ENCODE data around the gene CARD11.
"Not testable (repeated sequence)": the region's sequence is repeated elsewhere in the genome, so short reads cannot be mapped to it uniquely, and the experiment has no call there.

CARD11 gene

GRCh38 chr7:2964208-2964607 is 79.5 kb downstream of the CARD11 start:
- DNase-seq (ENCODE audit: low read depth in 2 of 2), result no peak

DNA sequence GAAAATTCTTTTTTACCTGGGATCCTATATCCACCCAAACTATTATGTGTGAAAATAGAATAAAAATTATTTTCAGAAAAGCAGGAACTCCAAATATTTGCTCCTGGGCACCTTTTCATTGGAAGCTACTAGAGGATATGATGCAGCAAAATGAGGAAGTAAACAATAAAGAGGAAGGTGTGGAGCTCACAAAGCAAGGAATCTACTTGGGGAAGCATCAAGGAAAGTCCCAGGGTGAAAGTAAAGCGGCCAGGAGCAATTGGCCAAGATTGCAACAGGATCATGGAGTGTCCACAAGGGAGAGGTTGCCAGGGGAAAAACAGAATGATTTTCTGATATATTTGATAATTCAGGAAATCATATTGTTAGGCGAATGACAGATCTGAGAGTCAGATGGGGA is 80.8 kb downstream of the CARD11 start:
- DNase-seq (ENCODE audit: low read depth in 2 of 2), result no peak

- DNase-seq (ENCODE audit: low read depth in 2 of 2), result no peak
Observed at GRCh38 chr7:2959828-2960599, 83.7 kb downstream of the CARD11 start.

DNA sequence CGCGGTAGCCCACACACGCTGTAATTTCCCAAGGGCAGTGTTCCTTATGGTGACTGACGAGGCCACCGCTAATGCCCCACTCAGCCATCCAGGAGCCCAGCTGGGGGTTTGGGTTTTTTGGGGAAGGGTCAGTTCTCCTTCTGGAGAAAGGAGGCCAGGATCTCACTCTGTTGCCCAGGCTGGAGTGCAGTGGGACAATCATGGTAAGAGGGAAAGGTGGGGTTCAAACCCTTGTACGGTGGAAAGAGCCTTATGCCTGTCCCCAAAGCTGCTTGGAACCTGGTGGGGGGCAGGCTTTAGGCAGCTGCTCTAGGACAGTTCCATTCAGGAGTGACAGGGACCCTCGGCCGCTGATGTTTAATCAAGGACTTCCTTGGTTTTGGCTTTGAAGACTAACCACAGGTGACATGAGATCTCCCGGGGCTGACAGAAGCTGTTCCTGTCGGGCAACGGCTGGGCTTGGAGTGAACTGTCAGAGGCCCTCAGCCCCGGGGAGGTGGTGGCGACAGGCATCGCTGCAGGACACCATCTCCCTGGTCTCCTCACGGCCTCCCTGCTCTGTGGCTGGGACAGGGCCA is 84.5 kb downstream of the CARD11 start:
- DNase-seq (ENCODE audit: low read depth in 2 of 2), result no peak

GRCh38 chr7:2958416-2959102 is 85.1 kb downstream of the CARD11 start:
- DNase-seq (ENCODE audit: low read depth in 2 of 2), result no peak

DNA sequence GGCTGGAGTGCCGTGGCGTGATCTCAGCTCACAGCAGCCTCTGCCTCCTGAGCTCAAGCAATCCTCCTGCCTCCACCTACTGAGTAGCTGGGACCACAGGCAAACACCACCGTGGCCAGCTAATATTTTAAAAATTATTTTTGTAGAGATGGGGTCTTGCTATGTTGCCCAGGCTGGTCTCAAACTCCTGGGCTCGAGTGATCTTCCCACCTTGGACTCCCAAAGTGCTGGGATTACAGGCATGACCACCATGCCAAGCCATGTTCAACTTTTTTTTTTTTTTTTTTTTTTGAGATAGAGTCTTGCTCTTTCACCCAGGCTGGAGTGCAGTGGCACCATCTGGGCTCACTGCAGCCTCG is 86.3 kb downstream of the CARD11 start:
- not testable (repeated sequence) for DNase-seq (ENCODE audit: low read depth in 2 of 2)

GRCh38 chr7:2956526-2957368 is 86.9 kb downstream of the CARD11 start:
- peak; percentile 36 to 38 for DNase-seq (ENCODE audit: low read depth in 2 of 2)

DNA sequence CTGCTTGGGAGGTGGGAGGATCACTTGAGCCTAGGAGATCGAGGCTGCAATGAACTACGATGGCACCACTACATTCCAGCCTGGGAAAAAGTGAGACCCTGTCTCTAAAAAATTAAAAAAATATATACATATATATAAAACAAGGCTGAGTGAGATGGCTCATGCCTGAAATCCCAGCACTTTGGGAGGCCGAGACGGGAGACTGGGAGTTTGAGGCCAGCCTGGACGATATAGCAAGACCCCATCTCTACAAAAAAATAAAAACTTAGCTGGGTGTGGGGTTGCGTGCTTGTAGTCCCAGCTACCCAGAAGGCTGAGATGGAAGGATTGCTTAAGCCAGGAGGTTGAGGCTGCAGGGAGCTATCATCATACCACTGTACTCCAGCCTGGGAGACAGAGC is 87.6 kb downstream of the CARD11 start:
- no peak for DNase-seq (ENCODE audit: low read depth in 2 of 2)

DNA sequence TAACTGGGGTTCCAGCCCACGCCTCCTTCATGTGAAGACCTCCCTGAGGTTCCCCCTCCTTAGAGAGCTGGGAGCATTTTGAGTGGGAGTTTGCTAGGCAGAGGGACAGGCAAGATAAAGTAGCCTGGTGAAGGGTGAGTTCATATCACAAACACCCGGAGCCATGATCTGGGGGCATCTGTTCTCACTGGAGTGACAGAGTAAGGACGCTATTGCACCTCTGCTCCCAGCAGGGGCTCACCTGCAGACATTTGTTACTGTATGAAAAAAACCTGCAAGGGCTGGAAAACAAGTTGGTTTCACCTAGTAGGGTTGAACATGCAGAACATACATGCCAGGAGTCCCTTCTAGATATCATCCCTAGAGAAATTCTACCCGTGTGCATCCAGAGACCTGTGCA is 88.4 kb downstream of the CARD11 start:
- DNase-seq (ENCODE audit: low read depth in 2 of 2), result no peak

GRCh38 chr7:2954433-2954853 is 89.2 kb downstream of the CARD11 start:
- no peak for DNase-seq (ENCODE audit: low read depth in 2 of 2)

GRCh38 chr7:2953588-2954407 is 89.9 kb downstream of the CARD11 start:
- DNase-seq (ENCODE audit: low read depth in 2 of 2), result no peak

GRCh38 chr7:2953099-2953498 is 90.6 kb downstream of the CARD11 start:
- no peak for DNase-seq (ENCODE audit: low read depth in 2 of 2)

- DNase-seq (ENCODE audit: low read depth in 2 of 2), result no peak
Observed at GRCh38 chr7:2952316-2952715, 91.4 kb downstream of the CARD11 start.

- no peak for DNase-seq (ENCODE audit: low read depth in 2 of 2)
Observed at GRCh38 chr7:2950578-2950977, 93.1 kb downstream of the CARD11 start.

DNA sequence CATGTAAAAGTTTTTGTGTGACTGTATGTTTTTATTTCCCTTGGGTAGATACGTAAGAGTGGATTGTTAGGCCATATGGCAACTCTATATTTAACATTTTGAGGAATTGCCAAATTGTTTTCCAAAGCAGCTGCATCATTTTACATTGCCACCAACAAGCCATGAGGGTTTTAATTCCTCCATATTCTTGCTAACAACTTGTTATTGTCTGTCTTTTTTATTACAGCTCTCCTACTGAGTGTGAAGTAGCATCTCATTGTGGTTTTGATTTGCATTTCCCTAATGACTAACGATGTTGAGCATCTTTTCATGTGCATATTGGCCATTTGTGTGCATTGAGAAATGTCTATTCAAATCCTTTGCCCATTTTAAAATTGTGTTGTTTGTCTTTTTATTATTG is 94.9 kb downstream of the CARD11 start:
- DNase-seq (ENCODE audit: low read depth in 2 of 2), result no peak

DNA sequence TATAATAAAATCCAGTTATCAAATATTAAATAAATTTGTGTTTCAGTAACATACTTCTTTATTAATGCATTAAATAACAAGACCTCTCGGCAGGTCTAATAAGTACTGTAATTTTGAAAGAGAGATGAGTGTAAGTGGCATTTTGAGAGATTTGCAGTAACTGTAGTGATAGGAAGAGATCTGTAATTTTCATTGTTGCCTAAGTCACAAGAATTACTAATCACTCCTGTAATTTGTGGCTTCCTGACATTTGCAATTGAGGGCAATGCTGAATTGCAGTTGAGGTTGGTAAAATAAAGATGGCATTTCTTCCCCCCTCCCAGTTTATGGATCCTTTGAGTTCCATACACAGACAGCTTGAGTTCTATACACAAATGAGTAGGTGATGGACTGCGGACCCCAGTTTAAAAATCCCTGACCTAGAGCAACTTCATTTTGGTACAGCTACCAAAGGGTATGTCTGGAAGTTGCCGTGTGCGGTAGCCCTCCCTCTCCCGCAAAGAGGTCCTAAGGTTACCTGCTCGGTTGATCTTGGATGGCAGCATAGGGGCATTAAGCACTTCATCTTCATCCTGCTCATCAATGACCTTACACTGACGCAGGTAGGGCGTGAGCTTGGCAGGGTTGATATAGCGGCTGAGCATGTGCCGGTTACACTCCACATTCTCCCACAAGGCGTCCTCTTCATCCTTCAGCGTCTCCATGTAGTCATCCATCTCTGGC is 96.4 kb downstream of the CARD11 start:
- no peak for DNase-seq (ENCODE audit: low read depth in 2 of 2)

DNA sequence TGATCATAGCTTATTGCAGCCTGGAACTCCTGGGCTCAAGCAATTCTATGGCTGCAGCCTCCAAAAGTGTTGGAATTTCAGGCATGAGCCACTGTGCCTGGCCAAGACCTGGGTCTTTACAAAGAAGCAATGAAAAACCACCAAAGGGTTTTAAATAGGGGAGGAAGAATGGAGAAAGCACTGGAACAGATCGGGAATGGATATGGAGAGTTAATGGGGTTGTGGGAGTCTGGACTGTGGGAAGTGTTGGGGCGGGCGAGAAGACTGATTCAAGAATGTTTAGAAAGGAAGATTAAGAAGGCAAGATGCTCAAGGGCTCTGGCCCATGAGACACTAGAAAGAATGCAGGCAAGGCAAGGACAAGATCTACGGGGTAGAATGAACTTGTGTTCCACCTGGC is 98.5 kb downstream of the CARD11 start:
- no peak for DNase-seq (ENCODE audit: low read depth in 2 of 2)

- no peak for DNase-seq (ENCODE audit: low read depth in 2 of 2)
Observed at GRCh38 chr7:2944739-2945138, 98.9 kb downstream of the CARD11 start.

DNA sequence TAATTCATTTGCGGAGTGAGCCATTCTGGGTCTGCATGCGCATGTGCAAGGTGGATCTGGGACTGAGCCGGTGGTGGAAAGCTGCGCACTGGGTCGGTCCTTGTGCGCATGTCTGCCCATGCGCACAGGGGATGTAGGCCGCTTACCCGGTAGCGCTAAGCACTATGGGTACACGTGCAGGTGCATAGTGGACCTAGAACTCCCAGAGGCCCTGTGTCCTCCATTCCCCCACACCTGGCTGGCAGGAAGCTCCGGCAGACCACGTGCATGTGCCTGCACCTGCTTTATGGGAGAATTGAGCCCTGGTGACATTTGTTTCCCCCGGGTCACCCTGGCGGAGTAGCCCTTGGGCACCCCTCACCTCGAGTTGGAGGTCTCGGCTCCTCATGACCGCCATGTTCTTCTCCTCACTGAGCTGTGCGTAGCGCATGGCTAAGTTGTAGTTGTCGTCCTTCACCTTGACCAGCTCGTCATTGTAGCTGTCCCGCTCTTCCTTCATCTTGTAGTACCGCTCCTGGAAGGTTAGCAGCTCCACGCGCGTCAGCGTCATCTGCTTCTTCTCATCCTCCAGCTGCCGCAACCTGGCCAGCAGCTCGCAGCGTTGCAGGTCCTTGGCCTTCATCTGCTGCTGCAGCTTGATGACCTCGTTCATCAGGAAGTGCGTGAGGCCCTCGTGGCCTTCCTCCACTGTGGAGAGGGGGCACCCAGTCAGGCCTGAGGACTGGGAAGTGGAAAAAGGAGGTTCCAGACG is 99.6 kb downstream of the CARD11 start:
- no peak for DNase-seq (ENCODE audit: low read depth in 2 of 2)

All from stimulated activated CD4-positive, alpha-beta T cell treated with anti-CD3 and anti-CD28 coated beads, Interleukin-15, amount 100 ng/mL, for 48 hours (primary cell).